NT2/D1 (cell line): ENCODE results near the gene BCHE.

Experiments used
- YY1 ChIP-seq: IDR thresholded peaks from 2 replicates; pipeline ENCODE4 v1.6.1; 2011; ENCODE audit not compliant: insufficient read length, insufficient read depth
- ZNF274 ChIP-seq: IDR thresholded peaks from 2 replicates; pipeline ENCODE4 v1.6.1; 2011; ENCODE audit warnings: mild to moderate bottlenecking, low read depth, low read length

- TF ChIP-seq ZNF274 (no peak), YY1 (no peak)
These were observed 68.5 kb downstream of the BCHE start for GRCh38 chr3:165768680-165769079.
